Measurements from ENCODE around the gene SCN1A. TPM values are rescaled to one million over a fixed set of nuclear protein-coding genes. Genes with fewer than 3 reads are reported as not detected.

The SCN1A gene
- total RNA-seq, 1 donor from 2014 or later: 0.26 TPM

GRCh38 chr2:166084301-166084700, 43.5 kb downstream of the SCN1A start:
- H3K9me3 Mint-ChIP-seq (ENCODE audit: low read depth): no peaks in the 10 kb centered on the region
- no peaks in the 10 kb centered on the region for H3K36me3 Mint-ChIP-seq (ENCODE audit: insufficient read depth)
- H3K4me1 Mint-ChIP-seq (ENCODE audit: low read depth): no peaks in the 10 kb centered on the region
- TF ChIP-seq CTCF (IDR thresholded peaks at IDR 0.05; ENCODE audit: unreplicated experiment): no peak
- no peak for DNase-seq (ENCODE audit: low spot score, unreplicated experiment)
- H3K4me3 Mint-ChIP-seq (ENCODE audit: low read depth): no peak overlapping the region
- no peak overlapping the region for H3K27ac Mint-ChIP-seq
- no peaks in the 10 kb centered on the region for H3K27me3 Mint-ChIP-seq

- H3K4me3 Mint-ChIP-seq (ENCODE audit: low read depth): no peak overlapping the region
- no peak for TF ChIP-seq CTCF (IDR thresholded peaks at IDR 0.05; ENCODE audit: unreplicated experiment)
- H3K4me1 Mint-ChIP-seq (ENCODE audit: low read depth): no peaks in the 10 kb centered on the region
- no peak for DNase-seq (ENCODE audit: low spot score, unreplicated experiment)
- no peaks in the 10 kb centered on the region for H3K9me3 Mint-ChIP-seq (ENCODE audit: low read depth)
- no peaks in the 10 kb centered on the region for H3K36me3 Mint-ChIP-seq (ENCODE audit: insufficient read depth)
- no peaks in the 10 kb centered on the region for H3K27me3 Mint-ChIP-seq
- H3K27ac Mint-ChIP-seq: no peak overlapping the region
Observed at GRCh38 chr2:166082736-166083135, 45.1 kb downstream of the SCN1A start.

- Mint-ChIP-seq H3K36me3 (ENCODE audit: insufficient read depth) (no peaks in the 10 kb centered on the region), H3K4me3 (ENCODE audit: low read depth) (no peak overlapping the region), H3K9me3 (ENCODE audit: low read depth) (no peaks in the 10 kb centered on the region), H3K27me3 (no peaks in the 10 kb centered on the region), H3K27ac (no peak overlapping the region), H3K4me1 (ENCODE audit: low read depth) (no peaks in the 10 kb centered on the region)
- no peak for TF ChIP-seq CTCF (IDR thresholded peaks at IDR 0.05; ENCODE audit: unreplicated experiment)
- no peak for DNase-seq (ENCODE audit: low spot score, unreplicated experiment)
Observed at GRCh38 chr2:166081852-166082251, 46.0 kb downstream of the SCN1A start.

- H3K9me3 Mint-ChIP-seq (ENCODE audit: low read depth): no peaks in the 10 kb centered on the region
- H3K27me3 Mint-ChIP-seq: no peaks in the 10 kb centered on the region
- no peak for DNase-seq (ENCODE audit: low spot score, unreplicated experiment)
- no peaks in the 10 kb centered on the region for H3K36me3 Mint-ChIP-seq (ENCODE audit: insufficient read depth)
- H3K4me3 Mint-ChIP-seq (ENCODE audit: low read depth): no peak overlapping the region
- H3K27ac Mint-ChIP-seq: no peak overlapping the region
- TF ChIP-seq CTCF (IDR thresholded peaks at IDR 0.05; ENCODE audit: unreplicated experiment): no peak
- no peaks in the 10 kb centered on the region for H3K4me1 Mint-ChIP-seq (ENCODE audit: low read depth)
Observed at GRCh38 chr2:166081131-166081632, 46.6 kb downstream of the SCN1A start.

- TF ChIP-seq CTCF (IDR thresholded peaks at IDR 0.05; ENCODE audit: unreplicated experiment): no peak
- peaks cover 4% of the 10 kb centered on the region for H3K4me1 Mint-ChIP-seq (ENCODE audit: low read depth)
- H3K4me3 Mint-ChIP-seq (ENCODE audit: low read depth): no peak overlapping the region
- H3K27ac Mint-ChIP-seq: no peak overlapping the region
- no peaks in the 10 kb centered on the region for H3K27me3 Mint-ChIP-seq
- no peaks in the 10 kb centered on the region for H3K9me3 Mint-ChIP-seq (ENCODE audit: low read depth)
- H3K36me3 Mint-ChIP-seq (ENCODE audit: insufficient read depth): no peaks in the 10 kb centered on the region
- no peak for DNase-seq (ENCODE audit: low spot score, unreplicated experiment)
Observed at GRCh38 chr2:166074430-166074829, 53.4 kb downstream of the SCN1A start.
